ENCODE results near the gene BICC1. TPM values are rescaled to one million over a fixed set of nuclear protein-coding genes. Genes with fewer than 3 reads are reported as not detected.

BICC1 gene
- total RNA-seq, 1 experiment from 2014 or later = not detected

GRCh38 chr10:58818900-58819299, 306.2 kb downstream of the BICC1 start:
- intact Hi-C loops (cut with micrococcal nuclease) = no loop called here

GRCh38 chr10:58820386-58820785, 307.7 kb downstream of the BICC1 start:
- ChIA-PET RAD21 (ENCODE audit: low non-redundant PET in 1 of 2, low total read pairs in 2 of 2, uncharacterized antibody in 2 of 2, unreplicated experiment in 2 of 2) (no interaction called here), CTCF (no interaction called here), POLR2A (no interaction called here)
- intact Hi-C loops (cut with micrococcal nuclease) = no loop called here
- Histone ChIP-seq H3K9me2 (ENCODE audit: insufficient read depth) (no peaks in the 10 kb centered on the region), H4K20me1 (ENCODE audit: insufficient read depth) (no peaks in the 10 kb centered on the region), H3K9ac (ENCODE audit: low read length) (no peak overlapping the region), H3K79me2 (ENCODE audit: insufficient read depth, low read length) (no peaks in the 10 kb centered on the region), H3K4me3 (replicated peaks in 1 of 2; ENCODE audit: low read depth in 1 of 2, low read length in 2 of 2) (no peak overlapping the region), H3K27me3 (ENCODE audit: insufficient read depth, low read length) (no peaks in the 10 kb centered on the region), H3K4me2 (ENCODE audit: low read length) (no peak overlapping the region), H3K27ac (ENCODE audit: low read depth, low read length) (no peak overlapping the region), H3K36me3 (ENCODE audit: control insufficient read depth in 1 of 2, insufficient read depth in 2 of 2, low read length in 2 of 2) (no peaks in the 10 kb centered on the region), H3K9me3 (ENCODE audit: control insufficient read depth in 1 of 2, insufficient read depth in 1 of 2, low read depth in 1 of 2, low read length in 2 of 2) (no peaks in the 10 kb centered on the region), H3K4me1 (ENCODE audit: control insufficient read depth in 1 of 2, insufficient read depth in 2 of 2, low read length in 2 of 2) (peaks cover 0 to 2% of the 10 kb centered on the region in 2 experiments; a peak in 2 of 4 replicates), H2AFZ (ENCODE audit: low read depth, low read length, poor library complexity, severe bottlenecking) (no peak overlapping the region)
- ATAC-seq (no peak), DNase-seq (ENCODE audit: low read depth, low spot score) (no peak)
- no TSS peak for BruUV-seq (replicated peaks)
- no peak for TF ChIP-seq TCF7L2 (IDR thresholded peaks at IDR 0.05; ENCODE audit: borderline replicate concordance, extremely low read depth, insufficient read depth, insufficient read length)
- no peak for TF ChIP-seq ZFX (IDR thresholded peaks at IDR 0.05)

More at GRCh38 chr10:58818900-58819299, 306.2 kb downstream of the BICC1 start:
- Histone ChIP-seq H3K79me2 (ENCODE audit: insufficient read depth, low read length) (no peaks in the 10 kb centered on the region), H4K20me1 (ENCODE audit: insufficient read depth) (no peaks in the 10 kb centered on the region), H3K9ac (ENCODE audit: low read length) (no peak overlapping the region), H2AFZ (ENCODE audit: low read depth, low read length, poor library complexity, severe bottlenecking) (peak overlapping the region; percentile 32), H3K36me3 (ENCODE audit: control insufficient read depth in 1 of 2, insufficient read depth in 2 of 2, low read length in 2 of 2) (no peaks in the 10 kb centered on the region), H3K4me1 (ENCODE audit: control insufficient read depth in 1 of 2, insufficient read depth in 2 of 2, low read length in 2 of 2) (peaks cover 0 to 2% of the 10 kb centered on the region in 2 experiments; a peak in 2 of 4 replicates), H3K27ac (ENCODE audit: low read depth, low read length) (no peak overlapping the region), H3K9me3 (ENCODE audit: control insufficient read depth in 1 of 2, insufficient read depth in 1 of 2, low read depth in 1 of 2, low read length in 2 of 2) (no peaks in the 10 kb centered on the region), H3K27me3 (ENCODE audit: insufficient read depth, low read length) (no peaks in the 10 kb centered on the region), H3K4me3 (replicated peaks in 1 of 2; ENCODE audit: low read depth in 1 of 2, low read length in 2 of 2) (no peak overlapping the region), H3K4me2 (ENCODE audit: low read length) (no peak overlapping the region), H3K9me2 (ENCODE audit: insufficient read depth) (no peaks in the 10 kb centered on the region)
- ATAC-seq = no peak
- TF ChIP-seq EZH2 (IDR thresholded peaks at IDR 0.05) = no peak
- TF ChIP-seq RAD21 (IDR thresholded peaks at IDR 0.05; ENCODE audit: low read depth) = peak; percentile 28
- no peak for TF ChIP-seq FOSL1 (IDR thresholded peaks at IDR 0.05; ENCODE audit: low read depth)
- TF ChIP-seq ZBTB33 (IDR thresholded peaks at IDR 0.05; ENCODE audit: extremely low read depth, insufficient replicate concordance, low read length) = no peak
- TF ChIP-seq SP1 (IDR thresholded peaks at IDR 0.05; ENCODE audit: low read depth) = no peak
- ChIA-PET CTCF (interaction anchor here (0.7 kb wide), 1 partner anchor 363 kb away, joined by 3 read pairs; no protein-coding TSS in a partner anchor), POLR2A (no interaction called here), RAD21 (ENCODE audit: low non-redundant PET in 1 of 2, low total read pairs in 2 of 2, uncharacterized antibody in 2 of 2, unreplicated experiment in 2 of 2) (no interaction called here)
- DNase-seq (ENCODE audit: low read depth, low spot score) = no peak
- BruUV-seq (replicated peaks) = no TSS peak
